Measurements from ENCODE around the gene EVA1A. TPM values are rescaled to one million over a fixed set of nuclear protein-coding genes. Genes with fewer than 3 reads are reported as not detected.

Gene EVA1A
- total RNA-seq, 2 experiments from 2014 or later, result not detected

DNA sequence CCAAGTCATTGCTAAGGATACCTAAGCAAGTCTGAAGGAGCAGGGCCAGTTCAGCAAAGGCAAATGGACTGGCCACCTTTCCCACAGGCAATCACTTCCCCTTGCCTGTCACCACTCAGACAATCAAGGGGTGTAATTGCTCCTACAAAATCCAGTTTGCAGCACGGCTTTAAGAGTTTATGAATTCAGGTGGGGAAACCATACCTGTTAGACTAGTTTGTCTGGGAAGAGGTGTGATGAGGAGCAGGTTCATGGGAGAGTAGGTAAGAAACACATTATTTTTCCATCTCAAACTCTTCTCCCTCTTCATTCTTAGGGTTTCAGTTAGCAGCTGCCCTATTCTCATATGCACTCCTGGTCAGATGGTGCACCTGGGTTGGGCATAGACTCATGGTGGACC is 102.5 kb downstream of the EVA1A start:
- peaks cover 14% of the 10 kb centered on the region for H3K27me3 Mint-ChIP-seq (ENCODE audit: low read depth)
- no peaks in the 10 kb centered on the region for H3K9me3 Mint-ChIP-seq
- DNase-seq, result no peak
- CTCF ChIA-PET, result interaction anchor here (0.5 kb wide), 1 partner anchor 145 kb away, joined by 3 read pairs; no protein-coding TSS in a partner anchor
- H3K4me3 Mint-ChIP-seq, result no peak overlapping the region
- intact Hi-C loops (cut with micrococcal nuclease), result no loop called here
- H3K27ac Mint-ChIP-seq, result no peak overlapping the region
- H3K4me1 Mint-ChIP-seq (ENCODE audit: low read depth), result no peaks in the 10 kb centered on the region
- H3K36me3 Mint-ChIP-seq (ENCODE audit: low read depth), result no peaks in the 10 kb centered on the region

DNA sequence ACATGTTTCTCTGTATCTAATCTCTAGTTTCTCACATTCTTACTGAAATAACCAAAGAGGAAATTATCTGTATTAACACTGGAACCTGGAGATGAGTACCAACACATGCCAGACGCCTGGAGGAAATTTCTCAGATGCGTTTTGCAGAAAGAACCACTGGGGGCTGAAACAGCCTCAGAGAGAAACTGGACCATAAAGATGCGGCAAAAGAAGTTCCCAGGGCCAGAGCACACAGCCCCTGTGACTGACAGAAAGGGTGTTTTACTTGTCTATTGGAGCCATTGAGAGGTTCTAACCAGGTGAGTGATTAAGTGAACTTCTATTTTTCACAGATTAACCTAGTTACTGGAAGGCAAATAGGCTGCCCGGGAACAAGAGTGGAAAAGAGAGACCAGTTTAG is 103.9 kb downstream of the EVA1A start:
- Mint-ChIP-seq H3K4me1 (ENCODE audit: low read depth) (no peaks in the 10 kb centered on the region), H3K36me3 (ENCODE audit: low read depth) (no peaks in the 10 kb centered on the region), H3K27ac (no peak overlapping the region), H3K9me3 (no peaks in the 10 kb centered on the region), H3K4me3 (no peak overlapping the region), H3K27me3 (ENCODE audit: low read depth) (peaks cover 13% of the 10 kb centered on the region)
- CTCF ChIA-PET, result no interaction called here
- intact Hi-C loops (cut with micrococcal nuclease), result no loop called here
- DNase-seq, result no peak

DNA sequence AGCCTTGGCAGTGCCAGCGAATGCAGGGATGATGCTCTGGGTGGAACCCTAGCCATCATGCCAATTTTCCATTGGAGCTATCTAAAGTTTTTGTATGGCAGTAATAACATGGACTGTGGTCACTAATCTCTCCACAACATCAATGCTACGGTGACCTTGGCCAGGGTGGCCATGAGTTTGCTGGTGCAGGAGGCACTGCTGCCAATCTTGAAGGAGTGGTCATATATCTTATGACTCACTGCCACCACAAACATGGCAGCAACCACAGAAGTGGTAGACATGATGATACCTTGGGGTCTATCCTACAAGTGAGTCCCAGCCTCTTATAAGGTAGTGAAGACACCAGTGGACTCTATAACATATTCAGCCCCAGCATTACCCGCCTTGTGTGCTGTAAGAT is 104.6 kb downstream of the EVA1A start:
- no peaks in the 10 kb centered on the region for H3K4me1 Mint-ChIP-seq (ENCODE audit: low read depth)
- no peaks in the 10 kb centered on the region for H3K36me3 Mint-ChIP-seq (ENCODE audit: low read depth)
- no peaks in the 10 kb centered on the region for H3K9me3 Mint-ChIP-seq
- H3K27me3 Mint-ChIP-seq (ENCODE audit: low read depth), result peaks cover 9% of the 10 kb centered on the region
- H3K27ac Mint-ChIP-seq, result no peak overlapping the region
- intact Hi-C loops (cut with micrococcal nuclease), result no loop called here
- no peak for DNase-seq
- CTCF ChIA-PET, result interaction anchor here (1.0 kb wide), 1 partner anchor 153 kb away, joined by 4 read pairs; no protein-coding TSS in a partner anchor
- no peak overlapping the region for H3K4me3 Mint-ChIP-seq

DNA sequence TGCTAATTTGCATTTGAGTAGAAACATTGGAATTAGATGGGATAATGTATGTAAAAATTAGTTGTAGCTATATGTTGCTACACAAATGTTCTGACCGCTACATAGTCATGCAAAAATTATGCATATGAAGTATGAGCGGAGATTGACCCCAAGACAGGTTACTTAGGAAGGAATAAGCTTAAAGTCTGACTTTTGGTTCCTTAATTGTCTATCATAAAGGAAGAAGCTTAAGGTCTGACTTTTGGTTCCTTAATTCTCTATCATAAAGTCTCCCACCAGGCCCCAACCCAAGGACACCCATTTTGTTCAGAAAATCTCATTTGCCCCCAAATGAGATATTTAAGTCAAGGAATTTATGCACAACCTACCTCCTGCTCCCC is 106.5 kb downstream of the EVA1A start:
- DNase-seq, result no peak
- H3K27me3 Mint-ChIP-seq (ENCODE audit: low read depth), result no peaks in the 10 kb centered on the region
- peaks cover 2% of the 10 kb centered on the region for H3K9me3 Mint-ChIP-seq
- intact Hi-C loops (cut with micrococcal nuclease), result no loop called here
- H3K4me3 Mint-ChIP-seq, result no peak overlapping the region
- no peaks in the 10 kb centered on the region for H3K36me3 Mint-ChIP-seq (ENCODE audit: low read depth)
- no peaks in the 10 kb centered on the region for H3K4me1 Mint-ChIP-seq (ENCODE audit: low read depth)
- no peak overlapping the region for H3K27ac Mint-ChIP-seq
- CTCF ChIA-PET, result interaction anchor here (0.7 to 1.1 kb wide), 2 partner anchors 37 to 154 kb away, joined by 3 read pairs; no protein-coding TSS in a partner anchor

DNA sequence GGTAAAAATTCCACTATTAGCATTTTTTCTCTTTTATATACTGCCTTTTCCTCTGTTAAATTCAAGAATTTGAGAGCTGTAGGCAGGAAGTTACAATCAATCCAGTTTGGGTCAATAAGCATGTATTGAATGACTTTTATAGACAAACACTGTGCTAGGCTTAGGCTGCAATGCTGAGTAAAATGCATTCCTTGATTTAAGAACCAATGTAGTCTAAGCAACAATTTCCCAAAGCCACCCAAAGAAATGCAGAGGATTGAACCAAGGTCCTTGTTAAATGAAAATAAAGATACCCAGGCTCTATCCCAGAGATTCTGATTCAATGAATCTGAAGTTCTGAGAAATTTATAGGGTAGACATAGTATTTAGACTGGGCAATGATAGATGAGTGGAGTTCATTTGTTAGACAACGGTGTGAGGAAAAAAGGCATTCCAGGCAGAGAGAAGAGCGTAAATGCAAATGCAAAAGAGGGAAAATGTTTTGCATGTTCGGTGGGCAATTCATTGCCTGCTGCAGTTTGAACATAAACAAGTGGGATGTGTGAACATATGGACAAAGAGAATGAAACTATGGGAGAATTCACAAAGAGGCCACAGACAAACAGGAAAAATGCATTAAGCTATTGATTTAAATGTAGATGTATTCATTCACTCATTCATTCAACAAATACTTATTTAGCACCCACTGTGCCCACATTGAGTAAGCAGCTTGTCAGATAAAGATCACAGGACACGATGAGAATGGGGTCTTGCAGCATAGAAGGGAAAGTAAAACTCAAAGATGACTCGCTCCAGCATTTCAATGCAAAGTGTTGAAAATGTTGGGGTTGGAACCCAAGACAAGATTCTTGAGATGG is 107.1 kb downstream of the EVA1A start:
- Mint-ChIP-seq H3K4me3 (no peak overlapping the region), H3K36me3 (ENCODE audit: low read depth) (no peaks in the 10 kb centered on the region), H3K27ac (no peak overlapping the region), H3K9me3 (peaks cover 6% of the 10 kb centered on the region), H3K27me3 (ENCODE audit: low read depth) (no peaks in the 10 kb centered on the region), H3K4me1 (ENCODE audit: low read depth) (no peaks in the 10 kb centered on the region)
- intact Hi-C loops (cut with micrococcal nuclease), result no loop called here
- CTCF ChIA-PET, result interaction anchor here (1.1 kb wide), 1 partner anchor 155 kb away, joined by 3 read pairs; no protein-coding TSS in a partner anchor
- no peak for DNase-seq

DNA sequence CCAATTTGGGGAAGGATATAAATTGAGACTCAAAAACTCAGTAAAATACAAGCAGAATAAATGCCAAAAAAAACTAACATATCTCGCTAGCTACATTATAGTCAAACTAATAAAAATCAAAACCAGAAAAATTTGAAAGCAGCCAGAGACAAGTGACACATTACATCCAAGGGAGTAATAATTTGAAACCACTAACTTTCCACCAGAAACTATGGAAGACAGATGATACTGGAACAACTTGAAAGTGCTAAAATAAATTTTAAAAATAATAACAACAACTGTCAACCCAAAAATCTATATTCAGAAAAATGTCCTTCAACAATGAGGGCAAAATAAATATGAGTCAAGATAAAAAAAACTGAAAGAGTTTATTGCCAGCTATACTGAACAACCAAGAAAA is 110.7 kb downstream of the EVA1A start:
- no peaks in the 10 kb centered on the region for H3K36me3 Mint-ChIP-seq (ENCODE audit: low read depth)
- no peak overlapping the region for H3K27ac Mint-ChIP-seq
- no peak overlapping the region for H3K4me3 Mint-ChIP-seq
- no peak for DNase-seq
- peaks cover 7% of the 10 kb centered on the region for H3K9me3 Mint-ChIP-seq
- H3K4me1 Mint-ChIP-seq (ENCODE audit: low read depth), result no peaks in the 10 kb centered on the region
- CTCF ChIA-PET, result no interaction called here
- intact Hi-C loops (cut with micrococcal nuclease), result no loop called here
- peaks cover 1% of the 10 kb centered on the region for H3K27me3 Mint-ChIP-seq (ENCODE audit: low read depth)

DNA sequence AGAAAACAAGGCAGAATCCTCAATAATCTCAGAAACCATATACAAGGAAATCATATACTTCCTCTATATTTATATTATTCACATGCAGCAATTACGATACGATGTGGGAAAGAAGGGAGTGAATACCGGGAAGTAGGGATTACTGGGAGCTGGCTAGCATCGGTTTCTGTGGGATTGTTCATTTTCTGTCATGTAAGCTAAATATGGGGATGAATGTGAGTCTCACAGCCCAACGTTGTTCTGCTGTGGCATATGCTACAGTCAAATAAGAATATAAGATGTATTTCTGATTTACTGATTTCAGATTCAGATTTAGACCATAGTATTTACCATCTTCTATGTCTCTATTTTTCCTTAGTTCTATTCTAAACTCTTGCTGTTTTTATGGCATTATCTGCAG is 113.6 kb downstream of the EVA1A start:
- Mint-ChIP-seq H3K4me1 (ENCODE audit: low read depth) (no peaks in the 10 kb centered on the region), H3K4me3 (no peak overlapping the region), H3K27ac (no peak overlapping the region), H3K36me3 (ENCODE audit: low read depth) (no peaks in the 10 kb centered on the region), H3K9me3 (peaks cover 7% of the 10 kb centered on the region), H3K27me3 (ENCODE audit: low read depth) (peaks cover 4% of the 10 kb centered on the region)
- CTCF ChIA-PET, result interaction anchor here (1.5 kb wide), 1 partner anchor 20 kb away, joined by 8 read pairs; no protein-coding TSS in a partner anchor
- intact Hi-C loops (cut with micrococcal nuclease), result no loop called here
- no peak for DNase-seq

Other genes starting within 250 kb of the EVA1A start
- 10 to 100 TPM; 70.3 to 71.7 TPM for gene MRPL19, start 85.8 kb upstream of the EVA1A start, total RNA-seq
- 10 to 100 TPM; 30.5 to 36.4 TPM for gene GCFC2, start 150.0 kb upstream of the EVA1A start, total RNA-seq

Data from activated naive CD4-positive, alpha-beta T cell treated with anti-CD3 and anti-CD28 coated beads for 36 hours (primary cell).